Fibroblast of lung (primary cell): ENCODE measurements around the gene DIP2C. TPM values are rescaled to one million over a fixed set of nuclear protein-coding genes. Genes with fewer than 3 reads are reported as not detected.

ENCODE experiments used
- DNase-seq, 2 donors: peaks; one replicate each; pipeline versions ENCODE4 v3.0.0 to v3.0.0-alpha.2; 2010; ENCODE audit warnings: low read depth in 2 of 2
- H2AFZ ChIP-seq: 2 replicates; pipeline ENCODE4 v1.5.1; 2012; ENCODE audit warnings: low read length, control low read depth, inconsistent platforms
- H3K27ac ChIP-seq: 2 replicates; pipeline ENCODE4 v1.5.1; 2011; ENCODE audit warnings: low read length, control low read depth; ENCODE audit not compliant: insufficient read depth
- H3K27me3 ChIP-seq: 2 replicates; pipeline ENCODE4 v1.5.1; 2011; ENCODE audit warnings: mild to moderate bottlenecking, low read length; ENCODE audit not compliant: control insufficient read depth, insufficient read depth
- H3K36me3 ChIP-seq: 2 replicates; pipeline ENCODE4 v1.5.1; 2011; ENCODE audit warnings: low read length; ENCODE audit not compliant: control insufficient read depth, insufficient read depth
- H3K4me1 ChIP-seq: 2 replicates; pipeline ENCODE4 v1.5.1; 2011; ENCODE audit warnings: low read length; ENCODE audit not compliant: control insufficient read depth, insufficient read depth; ENCODE audit errors: extremely low read depth
- H3K4me2 ChIP-seq: 2 replicates; pipeline ENCODE4 v1.5.1; 2011; ENCODE audit warnings: low read length, control low read depth; ENCODE audit not compliant: insufficient read depth; ENCODE audit errors: extremely low read depth
- H3K4me3 ChIP-seq, 4 experiments: fragments of 200-600 bp in 1 of 4; sonication (generic) in 1 of 4; replicated peaks in 1 of 4; 2 replicates each; pipeline ENCODE4 v1.5.1; 2011 to 2016; ENCODE audit warnings: low read length in 4 of 4, low read depth in 3 of 4, mild to moderate bottlenecking in 3 of 4, control low read depth in 2 of 4, inconsistent platforms in 1 of 4, mixed read lengths in 1 of 4; ENCODE audit not compliant: insufficient read depth in 1 of 4; ENCODE audit errors: control extremely low read depth in 1 of 4
- H3K79me2 ChIP-seq: 2 replicates; pipeline ENCODE4 v1.5.1; 2012; ENCODE audit warnings: mild to moderate bottlenecking, low read length, inconsistent platforms; ENCODE audit not compliant: control insufficient read depth, insufficient read depth
- H3K9ac ChIP-seq: 2 replicates; pipeline ENCODE4 v1.5.1; 2011; ENCODE audit warnings: mild to moderate bottlenecking, low read length, control low read depth; ENCODE audit not compliant: insufficient read depth
- H3K9me3 ChIP-seq: 2 replicates; pipeline ENCODE4 v1.5.1; 2012; ENCODE audit warnings: low read depth, low read length; ENCODE audit not compliant: control insufficient read depth, insufficient read depth
- H4K20me1 ChIP-seq: 2 replicates; pipeline ENCODE4 v1.5.1; 2011; ENCODE audit warnings: low read length; ENCODE audit not compliant: control insufficient read depth, insufficient read depth; ENCODE audit errors: extremely low read depth
- CTCF ChIP-seq, 2 donors: IDR thresholded peaks in 1 of 2; conservative IDR thresholded peaks in 1 of 2; 1 replicate in 1 of 2; 2 replicates in 1 of 2; pipeline ENCODE4 v1.5.1; 2011 to 2012; ENCODE audit warnings: low read length in 2 of 2, control low read depth in 1 of 2, inconsistent platforms in 1 of 2, low read depth in 1 of 2, mild to moderate bottlenecking in 1 of 2
- EZH2 ChIP-seq: IDR thresholded peaks from 2 replicates; pipeline ENCODE4 v1.5.1; 2012; ENCODE audit warnings: low read length, control low read depth, mild to moderate bottlenecking; ENCODE audit errors: missing control alignments
- polyA plus RNA-seq, 2 donors: library from polyadenylated mRNA; depleted of rRNA in 1 of 2; stranded (reverse) in 1 of 2; unstranded in 1 of 2; fragments of >200 nt; gene quantifications; 2 replicates each; pipeline ENCODE4 v1.2.1, GENCODE V29; 2011 to 2012; ENCODE audit warnings: missing spikeins in 1 of 2
- total RNA-seq: library from RNA; depleted of rRNA; stranded (reverse); fragments of >200 nt; gene quantifications from 2 replicates; pipeline ENCODE4 v1.2.1, GENCODE V29; 2014

Gene DIP2C
- total and polyA plus RNA-seq, 2 donors (not counting 1 experiment from before 2014, with no cell fraction given) = 10.7 to 18.3 TPM

GRCh38 chr10:420154-421121 lies 269.0 kb downstream of the DIP2C start:
- Histone ChIP-seq H3K36me3 (no peaks in the 10 kb centered on the region), H3K27ac (no peak overlapping the region), H2AFZ (no peak overlapping the region), H3K79me2 (no peaks in the 10 kb centered on the region), H3K4me3 (no peak overlapping the region), H3K9ac (peak overlapping the region; percentile 16), H3K4me2 (no peak overlapping the region), H3K27me3 (no peaks in the 10 kb centered on the region), H3K9me3 (no peaks in the 10 kb centered on the region), H4K20me1 (no peaks in the 10 kb centered on the region), H3K4me1 (no peaks in the 10 kb centered on the region)
- DNase-seq = peak in 1 of 2 donors; percentile 44
- no peak for TF ChIP-seq CTCF (conservative IDR thresholded peaks at IDR 0.05 in 1 of 2, IDR thresholded peaks at IDR 0.05 in 1 of 2; ENCODE audit: low read depth in 1 of 2, low read length in 2 of 2)
- TF ChIP-seq EZH2 = no peak

- no peak overlapping the region for H2AFZ ChIP-seq
- no peaks in the 10 kb centered on the region for H3K27me3 ChIP-seq
- no peak overlapping the region for H3K27ac ChIP-seq
- no peaks in the 10 kb centered on the region for H3K79me2 ChIP-seq
- TF ChIP-seq CTCF (conservative IDR thresholded peaks at IDR 0.05 in 1 of 2, IDR thresholded peaks at IDR 0.05 in 1 of 2; ENCODE audit: low read depth in 1 of 2, low read length in 2 of 2) = no peak
- no peak for TF ChIP-seq EZH2
- H3K4me1 ChIP-seq = no peaks in the 10 kb centered on the region
- H3K9me3 ChIP-seq = no peaks in the 10 kb centered on the region
- H3K4me2 ChIP-seq = no peak overlapping the region
- H3K36me3 ChIP-seq = peaks cover under 1% of the 10 kb centered on the region
- H3K4me3 ChIP-seq = no peak overlapping the region
- H4K20me1 ChIP-seq = no peaks in the 10 kb centered on the region
- H3K9ac ChIP-seq = no peak overlapping the region
- DNase-seq = no peak
Observed at GRCh38 chr10:418894-419293, 270.6 kb downstream of the DIP2C start.

GRCh38 chr10:418226-418625 lies 271.2 kb downstream of the DIP2C start:
- H3K27ac ChIP-seq = no peak overlapping the region
- no peak for DNase-seq
- H2AFZ ChIP-seq = no peak overlapping the region
- no peak for TF ChIP-seq CTCF (conservative IDR thresholded peaks at IDR 0.05 in 1 of 2, IDR thresholded peaks at IDR 0.05 in 1 of 2; ENCODE audit: low read depth in 1 of 2, low read length in 2 of 2)
- TF ChIP-seq EZH2 = no peak
- H3K27me3 ChIP-seq = no peaks in the 10 kb centered on the region
- H4K20me1 ChIP-seq = no peaks in the 10 kb centered on the region
- H3K4me1 ChIP-seq = no peaks in the 10 kb centered on the region
- H3K4me3 ChIP-seq = no peak overlapping the region
- H3K9ac ChIP-seq = no peak overlapping the region
- H3K79me2 ChIP-seq = no peaks in the 10 kb centered on the region
- H3K4me2 ChIP-seq = no peak overlapping the region
- no peaks in the 10 kb centered on the region for H3K9me3 ChIP-seq
- H3K36me3 ChIP-seq = peaks cover 4% of the 10 kb centered on the region
